HG03575 (cell line): Measurements from ENCODE around the gene ZNF81.
"Not testable (repeated sequence)": the region's sequence is repeated elsewhere in the genome, so short reads cannot be mapped to it uniquely, and the experiment has no call there.

Experiments used
- ATAC-seq: cut with Tn5 transposase; IDR thresholded peaks from one replicate; pipeline ENCODE4 v1.9.1; 2021; ENCODE audit not compliant: unreplicated experiment, insufficient number of reproducible peaks, low FRiP score; ENCODE audit errors: extremely low read depth

The ZNF81 gene

GRCh38 chrX:47838361-47838760 lies 1.7 kb downstream of the ZNF81 start:
- no peak for ATAC-seq

GRCh38 chrX:47840111-47840510 lies 3.4 kb downstream of the ZNF81 start:
- no peak for ATAC-seq

GRCh38 chrX:47843363-47843762 lies 6.7 kb downstream of the ZNF81 start:
- no peak for ATAC-seq

- no peak for ATAC-seq
Observed at GRCh38 chrX:47844117-47844516, 7.4 kb downstream of the ZNF81 start.

- no peak for ATAC-seq
Observed at GRCh38 chrX:47846040-47846439, 9.3 kb downstream of the ZNF81 start.

- ATAC-seq: no peak
Observed at GRCh38 chrX:47849778-47850177, 13.1 kb downstream of the ZNF81 start.

- not testable (repeated sequence) for ATAC-seq
Observed at GRCh38 chrX:47850389-47850788, 13.7 kb downstream of the ZNF81 start.

- no peak for ATAC-seq
Observed at GRCh38 chrX:47850901-47851300, 14.2 kb downstream of the ZNF81 start.

- no peak for ATAC-seq
Observed at GRCh38 chrX:47854474-47854873, 17.8 kb downstream of the ZNF81 start.

- no peak for ATAC-seq
Observed at GRCh38 chrX:47859686-47860085, 23.0 kb downstream of the ZNF81 start.

GRCh38 chrX:47862680-47863079 lies 26.0 kb downstream of the ZNF81 start:
- no peak for ATAC-seq

- no peak for ATAC-seq
Observed at GRCh38 chrX:47863187-47863586, 26.5 kb downstream of the ZNF81 start.

GRCh38 chrX:47864300-47864699 lies 27.6 kb downstream of the ZNF81 start:
- ATAC-seq: no peak

- ATAC-seq: no peak
Observed at GRCh38 chrX:47864785-47865184, 28.1 kb downstream of the ZNF81 start.

- no peak for ATAC-seq
Observed at GRCh38 chrX:47873123-47873522, 36.4 kb downstream of the ZNF81 start.

GRCh38 chrX:47877327-47877726 lies 40.6 kb downstream of the ZNF81 start:
- no peak for ATAC-seq

GRCh38 chrX:47878198-47878597 lies 41.5 kb downstream of the ZNF81 start:
- no peak for ATAC-seq

GRCh38 chrX:47879463-47879862 lies 42.8 kb downstream of the ZNF81 start:
- no peak for ATAC-seq

GRCh38 chrX:47880927-47881326 lies 44.2 kb downstream of the ZNF81 start:
- ATAC-seq: no peak

- no peak for ATAC-seq
Observed at GRCh38 chrX:47885501-47885900, 48.8 kb downstream of the ZNF81 start.

GRCh38 chrX:47898024-47898423 lies 61.3 kb downstream of the ZNF81 start:
- no peak for ATAC-seq

- ATAC-seq: no peak
Observed at GRCh38 chrX:47900833-47901232, 64.1 kb downstream of the ZNF81 start.
